KMS-11 (cell line): ENCODE measurements around the gene LMOD1.

Experiments
- H2AFZ ChIP-seq: fragments of 200-600 bp; sonication (generic); 2 replicates; pipeline ENCODE4 v1.6.1; 2016; ENCODE audit warnings: antibody characterized with exemption, mixed run types, low read depth
- H3K27ac ChIP-seq: fragments of 200-600 bp; sonication (generic); 2 replicates; pipeline ENCODE4 v1.6.1; 2016; ENCODE audit warnings: mild to moderate bottlenecking, mixed run types
- H3K27me3 ChIP-seq: fragments of 200-600 bp; sonication (generic); 2 replicates; pipeline ENCODE4 v1.6.1; 2017; ENCODE audit warnings: mild to moderate bottlenecking, low read depth, mixed run types, moderate library complexity; ENCODE audit not compliant: insufficient read depth
- H3K36me3 ChIP-seq: fragments of 200-600 bp; sonication (generic); 2 replicates; pipeline ENCODE4 v1.6.1; 2017; ENCODE audit warnings: mild to moderate bottlenecking, mixed run types; ENCODE audit not compliant: insufficient read depth
- H3K4me1 ChIP-seq: fragments of 200-600 bp; sonication (generic); 2 replicates; pipeline ENCODE4 v1.6.1; 2016; ENCODE audit warnings: mild to moderate bottlenecking, low read depth, mixed run types; ENCODE audit not compliant: poor library complexity, severe bottlenecking
- H3K4me2 ChIP-seq: fragments of 200-600 bp; sonication (generic); 2 replicates; pipeline ENCODE4 v1.7.0; 2016; ENCODE audit warnings: mild to moderate bottlenecking, mixed run types
- H3K4me3 ChIP-seq: fragments of 200-600 bp; sonication (generic); IDR thresholded peaks from 2 replicates; pipeline ENCODE4 v1.6.1; 2017; ENCODE audit warnings: low read depth, low read length, mixed read lengths; ENCODE audit not compliant: insufficient read depth
- H3K79me2 ChIP-seq: fragments of 200-600 bp; sonication (generic); 2 replicates; pipeline ENCODE4 v1.6.1; 2016; ENCODE audit warnings: low read depth, mixed run types; ENCODE audit not compliant: insufficient read depth
- H3K9ac ChIP-seq: fragments of 200-600 bp; sonication (generic); 2 replicates; pipeline ENCODE4 v1.6.1; 2016; ENCODE audit warnings: mild to moderate bottlenecking, mixed run types
- H4K20me1 ChIP-seq: fragments of 200-600 bp; sonication (generic); 2 replicates; pipeline ENCODE4 v1.6.1; 2016; ENCODE audit warnings: mild to moderate bottlenecking, mixed run types; ENCODE audit not compliant: insufficient read depth
- TF ChIP-seq, protein P1 (sequence below): fragments of 200-600 bp; sonication (generic); conservative IDR thresholded peaks from 2 replicates; pipeline ENCODE4 v1.6.1; 2017; ENCODE audit warnings: low read depth, mild to moderate bottlenecking, antibody characterized with exemption, low read length, moderate library complexity, mixed read lengths

LMOD1 gene

DNA sequence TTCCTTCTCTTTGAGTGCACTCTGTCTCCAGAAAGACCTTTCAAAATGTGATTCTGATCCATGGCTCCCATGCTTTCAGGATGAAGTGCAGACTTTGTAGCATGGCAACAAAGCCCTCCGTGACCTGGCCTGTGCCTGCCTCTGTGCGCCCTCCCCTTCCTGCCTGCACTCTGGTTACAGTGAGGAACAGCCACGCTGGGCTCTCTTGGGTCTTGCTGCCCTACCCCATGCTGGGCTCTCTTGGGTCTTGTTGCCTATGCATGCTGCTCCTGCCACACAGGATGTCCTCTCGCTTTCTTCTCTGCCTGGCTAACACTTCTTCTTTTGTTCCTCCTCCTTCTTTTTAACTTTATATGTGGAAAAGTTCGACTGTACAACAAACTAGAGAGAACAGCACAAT, 28.0 kb downstream of the LMOD1 start:
- no peaks in the 10 kb centered on the region for H3K27me3 ChIP-seq
- no peaks in the 10 kb centered on the region for H3K79me2 ChIP-seq
- TF ChIP-seq, protein P1, sequence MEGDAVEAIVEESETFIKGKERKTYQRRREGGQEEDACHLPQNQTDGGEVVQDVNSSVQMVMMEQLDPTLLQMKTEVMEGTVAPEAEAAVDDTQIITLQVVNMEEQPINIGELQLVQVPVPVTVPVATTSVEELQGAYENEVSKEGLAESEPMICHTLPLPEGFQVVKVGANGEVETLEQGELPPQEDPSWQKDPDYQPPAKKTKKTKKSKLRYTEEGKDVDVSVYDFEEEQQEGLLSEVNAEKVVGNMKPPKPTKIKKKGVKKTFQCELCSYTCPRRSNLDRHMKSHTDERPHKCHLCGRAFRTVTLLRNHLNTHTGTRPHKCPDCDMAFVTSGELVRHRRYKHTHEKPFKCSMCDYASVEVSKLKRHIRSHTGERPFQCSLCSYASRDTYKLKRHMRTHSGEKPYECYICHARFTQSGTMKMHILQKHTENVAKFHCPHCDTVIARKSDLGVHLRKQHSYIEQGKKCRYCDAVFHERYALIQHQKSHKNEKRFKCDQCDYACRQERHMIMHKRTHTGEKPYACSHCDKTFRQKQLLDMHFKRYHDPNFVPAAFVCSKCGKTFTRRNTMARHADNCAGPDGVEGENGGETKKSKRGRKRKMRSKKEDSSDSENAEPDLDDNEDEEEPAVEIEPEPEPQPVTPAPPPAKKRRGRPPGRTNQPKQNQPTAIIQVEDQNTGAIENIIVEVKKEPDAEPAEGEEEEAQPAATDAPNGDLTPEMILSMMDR: no peak
- H3K27ac ChIP-seq: no peak overlapping the region
- no peak overlapping the region for H2AFZ ChIP-seq
- no peak overlapping the region for H3K4me2 ChIP-seq
- no peaks in the 10 kb centered on the region for H3K36me3 ChIP-seq
- H4K20me1 ChIP-seq: no peaks in the 10 kb centered on the region
- no peak overlapping the region for H3K4me3 ChIP-seq
- H3K9ac ChIP-seq: no peak overlapping the region
- peaks cover 6% of the 10 kb centered on the region for H3K4me1 ChIP-seq

DNA sequence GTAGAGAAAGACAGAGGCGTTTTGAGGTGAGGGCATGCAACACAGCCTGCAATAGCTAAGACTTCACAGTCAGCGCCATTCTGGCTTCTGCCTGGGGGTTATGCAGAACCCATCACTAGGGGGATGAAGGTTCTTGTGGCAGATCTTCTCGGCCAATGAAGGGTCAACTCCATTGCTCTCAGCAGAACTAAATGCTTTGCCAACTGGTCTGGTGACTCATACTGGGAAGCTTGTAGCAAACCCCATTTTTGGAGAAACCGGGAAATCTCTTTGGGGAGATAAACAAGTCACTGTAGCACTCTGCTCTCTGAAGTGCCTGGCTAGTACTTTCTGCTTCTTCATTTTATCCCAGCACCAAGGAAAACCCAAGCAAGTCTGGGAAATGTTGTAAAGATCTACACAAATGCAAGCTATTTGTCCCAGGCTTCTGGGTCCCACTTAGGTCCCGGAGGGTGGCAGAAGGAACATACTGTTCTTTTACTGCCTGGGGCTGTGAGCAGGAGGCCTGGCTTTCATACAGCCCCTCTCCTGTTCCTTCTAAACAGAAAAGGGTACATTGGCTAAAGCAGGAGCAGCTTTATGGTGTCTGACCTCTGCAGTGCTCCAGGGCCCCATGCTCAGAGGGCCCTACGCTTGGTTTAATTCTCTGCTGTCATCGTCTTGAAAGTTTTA, 28.9 kb downstream of the LMOD1 start:
- H3K4me1 ChIP-seq: peaks cover 6% of the 10 kb centered on the region
- H4K20me1 ChIP-seq: no peaks in the 10 kb centered on the region
- no peak overlapping the region for H2AFZ ChIP-seq
- H3K9ac ChIP-seq: no peak overlapping the region
- no peak overlapping the region for H3K27ac ChIP-seq
- no peaks in the 10 kb centered on the region for H3K36me3 ChIP-seq
- H3K79me2 ChIP-seq: no peaks in the 10 kb centered on the region
- H3K27me3 ChIP-seq: no peaks in the 10 kb centered on the region
- TF ChIP-seq, protein P1: no peak
- no peak overlapping the region for H3K4me3 ChIP-seq
- H3K4me2 ChIP-seq: no peak overlapping the region

- Histone ChIP-seq H3K4me2 (no peak overlapping the region), H2AFZ (no peak overlapping the region), H3K27ac (no peak overlapping the region)
Observed at GRCh38 chr1:201916649-201917249, 29.6 kb downstream of the LMOD1 start.

GRCh38 chr1:201914456-201915235, 31.7 kb downstream of the LMOD1 start:
- Histone ChIP-seq H3K4me2 (no peak overlapping the region), H3K9ac (no peak overlapping the region), H3K27me3 (no peaks in the 10 kb centered on the region), H3K79me2 (no peaks in the 10 kb centered on the region), H3K4me1 (no peaks in the 10 kb centered on the region), H2AFZ (no peak overlapping the region), H3K27ac (no peak overlapping the region), H4K20me1 (no peaks in the 10 kb centered on the region), H3K36me3 (no peaks in the 10 kb centered on the region), H3K4me3 (no peak overlapping the region)
- TF ChIP-seq, protein P1: no peak

More at GRCh38 chr1:201916649-201917249, 29.6 kb downstream of the LMOD1 start:
- Histone ChIP-seq H3K4me3 (no peak overlapping the region), H3K36me3 (no peaks in the 10 kb centered on the region), H3K79me2 (no peaks in the 10 kb centered on the region), H3K9ac (no peak overlapping the region), H3K4me1 (no peaks in the 10 kb centered on the region), H3K27me3 (no peaks in the 10 kb centered on the region), H4K20me1 (no peaks in the 10 kb centered on the region)
- TF ChIP-seq, protein P1: no peak
